ENCODE results near the gene TRIP12.

- TF ChIP-seq CTCF (IDR thresholded peaks at IDR 0.05) (no peak), TCF7L2 (IDR thresholded peaks at IDR 0.05; ENCODE audit: low read depth, low read length) (no peak)
These were observed 187.4 kb downstream of the TRIP12 start for GRCh38 chr2:229734410-229734809.
